ENCODE data around the gene FAM32A.
A peak's percentile ranks its signal among the peaks of the same experiment; 100 is the strongest.

FAM32A gene

GRCh38 chr19:16161840-16162239 lies 23.4 kb upstream of the FAM32A start:
- in situ Hi-C loops (cut with HindIII; ENCODE audit: low sequenced_read_pairs) = no loop called here
- peak; percentile 83 for DNase-seq (ENCODE audit: low read depth, low spot score)
- TF ChIP-seq, protein P1, sequence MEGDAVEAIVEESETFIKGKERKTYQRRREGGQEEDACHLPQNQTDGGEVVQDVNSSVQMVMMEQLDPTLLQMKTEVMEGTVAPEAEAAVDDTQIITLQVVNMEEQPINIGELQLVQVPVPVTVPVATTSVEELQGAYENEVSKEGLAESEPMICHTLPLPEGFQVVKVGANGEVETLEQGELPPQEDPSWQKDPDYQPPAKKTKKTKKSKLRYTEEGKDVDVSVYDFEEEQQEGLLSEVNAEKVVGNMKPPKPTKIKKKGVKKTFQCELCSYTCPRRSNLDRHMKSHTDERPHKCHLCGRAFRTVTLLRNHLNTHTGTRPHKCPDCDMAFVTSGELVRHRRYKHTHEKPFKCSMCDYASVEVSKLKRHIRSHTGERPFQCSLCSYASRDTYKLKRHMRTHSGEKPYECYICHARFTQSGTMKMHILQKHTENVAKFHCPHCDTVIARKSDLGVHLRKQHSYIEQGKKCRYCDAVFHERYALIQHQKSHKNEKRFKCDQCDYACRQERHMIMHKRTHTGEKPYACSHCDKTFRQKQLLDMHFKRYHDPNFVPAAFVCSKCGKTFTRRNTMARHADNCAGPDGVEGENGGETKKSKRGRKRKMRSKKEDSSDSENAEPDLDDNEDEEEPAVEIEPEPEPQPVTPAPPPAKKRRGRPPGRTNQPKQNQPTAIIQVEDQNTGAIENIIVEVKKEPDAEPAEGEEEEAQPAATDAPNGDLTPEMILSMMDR (IDR thresholded peaks at IDR 0.05; ENCODE audit: low read depth, low read length) = no peak
- no peak overlapping the region for H3K4me3 ChIP-seq (ENCODE audit: low read depth, low read length)

- in situ Hi-C loops (cut with HindIII; ENCODE audit: low sequenced_read_pairs) = no loop called here
- no peak overlapping the region for H3K4me3 ChIP-seq (ENCODE audit: low read depth, low read length)
- DNase-seq (ENCODE audit: low read depth, low spot score) = no peak
- TF ChIP-seq, protein P1 (IDR thresholded peaks at IDR 0.05; ENCODE audit: low read depth, low read length) = no peak
Observed at GRCh38 chr19:16164222-16164890, 20.9 kb upstream of the FAM32A start.

- in situ Hi-C loops (cut with HindIII; ENCODE audit: low sequenced_read_pairs) = no loop called here
- H3K4me3 ChIP-seq (ENCODE audit: low read depth, low read length) = no peak overlapping the region
- TF ChIP-seq, protein P1 (IDR thresholded peaks at IDR 0.05; ENCODE audit: low read depth, low read length) = no peak
- DNase-seq (ENCODE audit: low read depth, low spot score) = no peak
Observed at GRCh38 chr19:16166417-16166816, 18.8 kb upstream of the FAM32A start.

GRCh38 chr19:16167055-16167454 lies 18.2 kb upstream of the FAM32A start:
- DNase-seq (ENCODE audit: low read depth, low spot score) = no peak
- TF ChIP-seq, protein P1 (IDR thresholded peaks at IDR 0.05; ENCODE audit: low read depth, low read length) = no peak
- no peak overlapping the region for H3K4me3 ChIP-seq (ENCODE audit: low read depth, low read length)
- in situ Hi-C loops (cut with HindIII; ENCODE audit: low sequenced_read_pairs) = no loop called here

DNA sequence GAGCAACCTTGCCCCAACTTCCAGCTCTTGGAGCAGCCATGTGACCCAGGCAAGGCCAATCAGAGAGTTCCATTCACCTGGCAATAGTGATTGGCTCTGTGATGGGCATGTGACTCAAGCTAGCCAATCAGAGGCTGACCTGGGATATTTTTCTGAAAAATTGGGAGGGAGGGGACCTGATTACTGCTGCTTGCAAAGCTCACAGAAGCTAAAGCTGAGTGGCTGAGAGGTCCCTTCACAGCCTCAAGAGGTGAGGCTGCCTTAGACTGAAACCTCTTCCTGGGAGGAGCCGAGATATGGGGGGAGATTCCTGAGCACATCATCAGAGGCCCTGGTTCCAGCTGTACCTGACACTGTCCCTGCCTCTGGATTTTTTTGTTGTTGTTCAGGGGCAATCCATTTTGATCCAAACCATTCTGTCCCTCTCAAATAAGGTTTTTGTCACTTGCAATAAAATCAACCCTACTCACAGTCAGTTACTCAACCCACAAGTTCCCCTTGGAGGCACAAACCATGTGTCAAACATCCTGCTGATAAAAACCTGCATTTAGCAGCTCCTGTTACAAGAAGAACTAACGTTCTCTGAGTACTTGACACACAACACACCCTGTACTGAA lies 16.6 kb upstream of the FAM32A start:
- in situ Hi-C loops (cut with HindIII; ENCODE audit: low sequenced_read_pairs) = no loop called here
- no peak overlapping the region for H3K4me3 ChIP-seq (ENCODE audit: low read depth, low read length)
- DNase-seq (ENCODE audit: low read depth, low spot score) = no peak
- TF ChIP-seq, protein P1 (IDR thresholded peaks at IDR 0.05; ENCODE audit: low read depth, low read length) = no peak

DNA sequence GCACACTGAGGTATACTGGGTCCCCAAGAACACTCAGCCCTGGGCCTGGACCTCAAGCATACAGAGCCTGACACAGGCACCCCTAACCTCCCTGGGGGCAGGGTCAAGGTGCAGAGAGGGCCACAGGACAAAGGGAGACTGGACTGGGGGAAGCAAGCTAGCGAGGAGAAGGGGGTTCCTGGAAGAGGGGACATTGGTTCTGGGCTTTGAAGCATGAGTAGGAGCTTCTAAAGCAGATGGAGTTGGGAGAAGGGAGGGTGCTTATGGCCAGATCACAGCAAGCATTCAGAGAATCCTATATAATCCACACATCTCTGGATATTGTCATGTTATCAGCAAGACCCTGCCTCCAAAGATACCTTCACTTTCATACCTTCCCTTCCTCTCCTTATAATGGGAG lies 15.1 kb upstream of the FAM32A start:
- no peak for DNase-seq (ENCODE audit: low read depth, low spot score)
- TF ChIP-seq, protein P1 (IDR thresholded peaks at IDR 0.05; ENCODE audit: low read depth, low read length) = no peak
- H3K4me3 ChIP-seq (ENCODE audit: low read depth, low read length) = no peak overlapping the region
- in situ Hi-C loops (cut with HindIII; ENCODE audit: low sequenced_read_pairs) = no loop called here
